ENCODE measurements around the gene FXN.
"Not testable (repeated sequence)": the region's sequence is repeated elsewhere in the genome, so short reads cannot be mapped to it uniquely, and the experiment has no call there.

Gene FXN

GRCh38 chr9:69090140-69090750 lies 54.7 kb downstream of the FXN start:
- TF ChIP-seq CTCF (conservative IDR thresholded peaks at IDR 0.05) = no peak
- no peak overlapping the region for H3K27ac ChIP-seq

DNA sequence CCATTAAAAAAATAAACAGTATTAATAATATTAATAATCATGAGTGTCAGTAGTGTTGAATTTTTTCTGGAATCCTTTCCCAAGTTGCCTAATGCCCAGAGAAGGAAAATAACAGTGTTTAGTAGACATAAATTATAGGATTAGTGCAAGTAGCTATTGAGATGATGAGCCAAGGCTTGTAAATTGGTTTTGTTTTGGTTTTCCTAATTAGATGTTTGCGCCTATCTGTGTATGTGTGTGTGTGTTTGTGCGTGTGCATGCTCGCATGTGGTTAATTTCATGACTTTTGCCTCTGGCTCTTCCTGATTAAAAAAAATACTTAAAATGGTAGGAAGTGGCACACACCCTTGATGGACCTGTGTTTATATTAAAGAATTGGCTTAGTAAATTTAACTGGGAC lies 55.4 kb downstream of the FXN start:
- no peak for TF ChIP-seq CTCF (conservative IDR thresholded peaks at IDR 0.05)
- H3K27ac ChIP-seq = no peak overlapping the region

DNA sequence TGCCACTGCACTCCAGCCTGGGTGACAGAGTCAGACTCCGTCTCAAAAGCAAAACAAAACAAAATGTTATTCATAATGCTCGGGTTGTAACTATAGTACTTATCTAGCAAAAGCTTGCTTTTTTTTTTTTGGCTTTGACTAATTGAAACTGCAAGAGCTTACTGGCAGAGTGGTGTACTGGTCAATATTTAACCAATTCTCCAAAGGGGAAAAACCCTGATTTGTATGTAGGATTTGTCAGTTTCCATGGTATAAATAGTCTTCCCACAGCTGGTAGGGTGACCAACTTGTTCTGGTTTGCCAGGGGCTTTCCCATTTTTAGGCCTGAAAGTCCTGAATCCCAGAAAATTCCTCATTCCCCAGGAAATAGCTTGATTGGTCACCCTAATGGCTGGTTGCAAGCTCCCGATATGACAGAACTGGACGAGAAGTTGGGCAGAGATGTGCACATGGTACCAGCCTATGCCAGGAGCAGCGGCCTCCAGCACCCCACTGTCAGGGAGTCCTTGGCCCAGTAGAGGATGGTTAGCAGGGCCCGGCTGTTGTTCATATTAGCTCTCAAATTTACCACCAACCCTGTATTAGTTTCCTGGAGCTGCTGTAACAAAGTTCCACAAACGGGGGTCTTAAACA lies 58.0 kb downstream of the FXN start:
- TF ChIP-seq CTCF (conservative IDR thresholded peaks at IDR 0.05) = no peak
- no peak overlapping the region for H3K27ac ChIP-seq

DNA sequence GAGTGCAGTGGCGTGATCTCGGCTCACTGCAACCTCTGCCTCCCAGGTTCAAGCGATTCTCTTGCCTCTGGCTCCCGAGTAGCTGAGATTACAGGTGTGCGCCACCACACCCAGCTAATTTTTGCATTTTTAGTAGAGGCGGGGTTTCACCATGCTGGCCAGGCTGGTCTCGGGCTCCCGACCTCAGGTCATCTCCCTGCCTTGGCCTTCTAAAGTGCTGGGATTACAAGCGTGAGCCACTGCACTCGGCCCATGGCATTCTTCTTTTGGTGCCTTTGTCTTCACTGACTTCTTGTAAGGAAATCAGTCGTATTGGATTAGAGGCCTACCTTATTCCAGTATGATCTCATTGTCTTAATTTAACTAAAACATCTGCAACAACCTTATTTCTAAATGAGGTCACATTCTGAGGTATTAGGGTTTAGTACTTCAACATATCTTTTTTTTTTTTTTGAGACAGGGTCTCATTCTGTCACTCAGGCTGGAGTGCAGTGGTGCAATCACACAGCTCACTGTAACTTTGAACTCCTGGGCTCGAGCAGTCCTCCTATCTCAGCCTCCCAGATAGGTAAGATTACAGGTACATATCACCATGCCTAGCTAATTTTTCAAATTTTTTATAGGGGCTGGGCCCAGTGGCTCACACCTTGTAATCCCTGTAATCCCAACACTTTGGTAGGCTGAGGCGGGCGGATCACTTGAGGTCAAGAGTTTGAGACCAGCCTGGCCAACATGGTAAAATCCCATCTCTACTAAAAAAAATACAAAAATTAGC lies 59.0 kb downstream of the FXN start:
- not testable (repeated sequence) for H3K27ac ChIP-seq

DNA sequence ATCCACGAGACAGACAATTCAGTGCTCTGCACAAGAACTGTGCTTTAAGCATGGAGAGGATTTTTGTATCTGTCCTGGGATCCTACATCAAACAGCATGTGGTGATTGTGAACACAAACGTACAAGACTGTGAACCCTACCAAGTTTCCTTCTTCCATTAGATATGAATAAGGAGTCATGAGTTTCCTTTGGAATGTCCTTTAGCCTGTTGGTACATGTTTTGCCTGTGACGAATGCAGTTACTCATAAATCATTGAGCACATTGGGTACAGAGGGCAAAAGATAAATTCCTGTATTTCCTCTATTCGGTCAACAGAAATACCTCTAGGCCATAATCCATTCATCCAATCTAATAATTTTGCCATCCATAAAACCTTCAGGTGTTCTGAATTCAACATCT lies 61.5 kb downstream of the FXN start:
- no peak overlapping the region for H3K27ac ChIP-seq
- TF ChIP-seq CTCF (conservative IDR thresholded peaks at IDR 0.05) = no peak

GRCh38 chr9:69097923-69098593 lies 62.5 kb downstream of the FXN start:
- no peak for TF ChIP-seq CTCF (conservative IDR thresholded peaks at IDR 0.05)
- H3K27ac ChIP-seq = no peak overlapping the region

GRCh38 chr9:69103348-69103996 lies 67.9 kb downstream of the FXN start:
- H3K27ac ChIP-seq = not testable (repeated sequence)

DNA sequence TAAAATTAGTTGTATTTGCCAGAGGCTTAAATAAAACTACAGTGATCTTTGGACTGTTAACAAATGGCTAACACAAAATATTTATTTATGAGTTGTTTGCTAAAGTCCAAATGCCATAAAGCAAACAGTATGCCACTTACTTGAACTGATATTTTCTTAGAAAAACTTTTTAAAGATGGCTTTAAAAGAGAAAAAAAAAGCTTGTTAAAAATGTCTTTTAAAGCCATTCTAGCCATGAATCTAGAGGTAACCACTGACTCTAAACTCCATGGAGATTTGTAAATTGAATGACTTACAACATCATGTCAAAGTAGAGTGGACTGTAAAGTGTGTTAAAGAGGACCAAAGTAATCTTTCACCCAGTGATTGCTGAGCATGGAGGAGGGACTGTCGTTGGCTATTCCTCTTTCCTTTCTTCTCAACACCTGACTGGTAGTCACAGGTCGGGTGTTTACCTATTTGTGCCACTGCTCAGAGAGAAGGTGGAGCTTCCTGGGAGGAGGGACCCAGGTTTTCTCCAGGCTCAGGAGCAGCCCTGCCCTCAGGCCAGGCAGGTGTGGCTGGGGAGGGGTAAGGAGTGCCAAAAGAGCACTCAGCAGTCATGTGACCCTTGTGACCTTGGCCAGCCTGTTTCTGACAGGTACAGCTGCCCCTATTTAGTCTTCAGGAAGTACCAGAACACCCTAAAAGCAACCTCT lies 69.4 kb downstream of the FXN start:
- no peak for TF ChIP-seq CTCF (conservative IDR thresholded peaks at IDR 0.05)
- H3K27ac ChIP-seq = peak overlapping the region; percentile 35
